HEK293T (cell line): ENCODE results near the gene FAM53B.

Experiments
- BHLHE40 ChIP-seq: fragments of 450-650 bp; IDR thresholded peaks from 2 replicates; pipeline ENCODE4 v1.6.1; 2016; ENCODE audit warnings: mild to moderate bottlenecking, moderate library complexity, borderline replicate concordance
- ELF4 ChIP-seq: fragments of 450-650 bp; IDR thresholded peaks from 2 replicates; pipeline ENCODE4 v1.6.1; 2017; ENCODE audit warnings: antibody characterized with exemption
- FOXA1 ChIP-seq: fragments of 450-650 bp; IDR thresholded peaks from 2 replicates; pipeline ENCODE4 v1.6.1; 2016; ENCODE audit warnings: mild to moderate bottlenecking
- FOXK2 ChIP-seq: fragments of 450-650 bp; IDR thresholded peaks from 2 replicates; pipeline ENCODE4 v1.6.1; 2016; ENCODE audit warnings: mild to moderate bottlenecking
- FOXM1 ChIP-seq: fragments of 450-650 bp; IDR thresholded peaks from 2 replicates; pipeline ENCODE4 v1.6.1; 2017; ENCODE audit warnings: mild to moderate bottlenecking, borderline replicate concordance
- HDGF ChIP-seq: fragments of 450-650 bp; IDR thresholded peaks from 2 replicates; pipeline ENCODE4 v1.6.1; 2017; ENCODE audit warnings: antibody characterized with exemption, borderline replicate concordance
- NFRKB ChIP-seq: fragments of 450-650 bp; IDR thresholded peaks from 2 replicates; pipeline ENCODE4 v1.6.1; 2016; ENCODE audit warnings: mild to moderate bottlenecking, moderate library complexity
- SP1 ChIP-seq: fragments of 450-650 bp; IDR thresholded peaks from 2 replicates; pipeline ENCODE4 v1.6.1; 2017
- SUZ12 ChIP-seq: fragments of 450-650 bp; IDR thresholded peaks from 2 replicates; pipeline ENCODE4 v1.6.1; 2016; ENCODE audit warnings: mild to moderate bottlenecking
- TARDBP ChIP-seq: fragments of 450-650 bp; IDR thresholded peaks from 2 replicates; pipeline ENCODE4 v1.6.1; 2016
- ZNF384 ChIP-seq: fragments of 450-650 bp; IDR thresholded peaks from 2 replicates; pipeline ENCODE4 v1.6.1; 2016

DNA sequence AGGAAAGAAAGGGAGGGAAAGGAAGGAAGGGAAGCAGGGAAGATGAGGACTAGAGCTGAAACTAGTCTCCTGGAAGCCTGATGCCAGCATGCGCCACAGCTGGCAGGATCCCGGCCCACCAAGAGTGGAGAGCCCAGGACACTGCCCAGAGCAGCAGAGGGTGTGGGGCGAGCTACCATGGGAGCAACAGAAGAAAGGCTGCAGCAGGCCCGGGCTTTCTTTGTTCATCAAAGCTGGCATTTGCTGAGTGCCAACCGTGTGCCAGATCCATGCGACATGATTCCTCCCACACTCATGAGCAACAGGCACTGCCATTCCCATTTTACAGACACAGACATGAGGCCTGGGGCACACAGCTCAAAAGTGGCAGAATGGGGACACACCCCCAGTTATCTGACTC is 68.9 kb downstream of the FAM53B start:
- TF ChIP-seq NFRKB (no peak), HDGF (no peak), FOXK2 (no peak), ELF4 (no peak), ZNF384 (no peak), TARDBP (no peak), BHLHE40 (no peak), FOXA1 (no peak), FOXM1 (no peak), SP1 (no peak), SUZ12 (no peak)
